ENCODE measurements around the gene NFATC2IP.

DNA sequence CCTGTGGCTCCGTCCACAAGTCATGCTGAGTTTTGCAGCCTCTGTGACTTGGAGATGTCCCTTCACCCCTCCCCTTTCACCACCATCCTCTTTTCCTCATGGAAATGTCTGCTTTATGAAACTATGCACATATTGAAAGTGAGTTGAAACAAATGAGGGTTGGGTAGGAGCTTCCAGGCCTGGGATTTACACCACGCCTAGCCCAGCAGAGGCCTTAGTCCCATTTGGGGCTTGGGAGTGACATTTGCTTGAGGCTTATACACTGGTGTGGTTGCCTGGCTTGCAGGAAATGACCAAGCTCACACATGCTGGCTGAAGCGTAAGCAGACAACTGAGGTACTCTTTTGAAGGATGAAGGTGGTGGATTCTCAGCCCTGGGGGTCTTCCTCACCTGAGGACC lies 13.3 kb downstream of the NFATC2IP start:
- TF ChIP-seq CTCF (IDR thresholded peaks at IDR 0.05) (no peak), EP300 (IDR thresholded peaks at IDR 0.05) (no peak)

All from tibial nerve (tissue), 4 donors.